Astrocyte of the cerebellum (primary cell): ENCODE data around the gene COPS7B.

Experiments used
- DNase-seq: peaks from one replicate; pipeline ENCODE4 v3.0.0-alpha.2; 2011; ENCODE audit warnings: low read depth
- H3K4me3 ChIP-seq: 2 replicates; pipeline ENCODE4 v1.5.1; 2011; ENCODE audit warnings: mild to moderate bottlenecking, low read depth, low read length, moderate library complexity
- in situ Hi-C: cut with HindIII; loops from 2 replicates; pipeline ENCODE4 v1.10.0; 2017; ENCODE audit warnings: low sequenced_read_pairs
- TF ChIP-seq, protein P1 (sequence below): IDR thresholded peaks from 2 replicates; pipeline ENCODE4 v1.5.1; 2012; ENCODE audit warnings: low read length, low read depth, moderate library complexity, mild to moderate bottlenecking; ENCODE audit errors: missing control alignments

Gene COPS7B

DNA sequence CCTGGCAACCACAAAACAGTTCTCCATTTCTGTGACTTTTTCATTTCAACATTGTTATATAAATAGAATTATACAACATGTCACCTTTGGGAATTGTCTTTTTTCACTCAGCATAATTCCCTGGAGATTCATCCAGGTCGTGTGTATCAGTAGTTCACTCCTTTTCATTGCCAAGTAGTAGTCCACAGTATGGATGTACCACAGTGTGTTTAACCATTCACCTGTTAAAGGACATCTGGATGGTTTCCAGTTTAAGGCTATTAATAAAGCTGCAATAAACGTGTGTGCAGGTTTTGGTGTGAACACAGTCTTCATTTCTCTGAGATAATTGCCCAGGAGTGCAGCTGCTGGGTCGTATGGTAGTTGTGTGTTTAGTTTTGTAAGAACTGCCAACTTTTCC lies 35.7 kb downstream of the COPS7B start:
- no peak overlapping the region for H3K4me3 ChIP-seq
- no peak for DNase-seq
- in situ Hi-C loops: no loop called here
- TF ChIP-seq, protein P1, sequence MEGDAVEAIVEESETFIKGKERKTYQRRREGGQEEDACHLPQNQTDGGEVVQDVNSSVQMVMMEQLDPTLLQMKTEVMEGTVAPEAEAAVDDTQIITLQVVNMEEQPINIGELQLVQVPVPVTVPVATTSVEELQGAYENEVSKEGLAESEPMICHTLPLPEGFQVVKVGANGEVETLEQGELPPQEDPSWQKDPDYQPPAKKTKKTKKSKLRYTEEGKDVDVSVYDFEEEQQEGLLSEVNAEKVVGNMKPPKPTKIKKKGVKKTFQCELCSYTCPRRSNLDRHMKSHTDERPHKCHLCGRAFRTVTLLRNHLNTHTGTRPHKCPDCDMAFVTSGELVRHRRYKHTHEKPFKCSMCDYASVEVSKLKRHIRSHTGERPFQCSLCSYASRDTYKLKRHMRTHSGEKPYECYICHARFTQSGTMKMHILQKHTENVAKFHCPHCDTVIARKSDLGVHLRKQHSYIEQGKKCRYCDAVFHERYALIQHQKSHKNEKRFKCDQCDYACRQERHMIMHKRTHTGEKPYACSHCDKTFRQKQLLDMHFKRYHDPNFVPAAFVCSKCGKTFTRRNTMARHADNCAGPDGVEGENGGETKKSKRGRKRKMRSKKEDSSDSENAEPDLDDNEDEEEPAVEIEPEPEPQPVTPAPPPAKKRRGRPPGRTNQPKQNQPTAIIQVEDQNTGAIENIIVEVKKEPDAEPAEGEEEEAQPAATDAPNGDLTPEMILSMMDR: no peak

- H3K4me3 ChIP-seq: no peak overlapping the region
- in situ Hi-C loops: no loop called here
- TF ChIP-seq, protein P1: no peak
- no peak for DNase-seq
Observed at GRCh38 chr2:231853105-231853504, 66.9 kb downstream of the COPS7B start.

DNA sequence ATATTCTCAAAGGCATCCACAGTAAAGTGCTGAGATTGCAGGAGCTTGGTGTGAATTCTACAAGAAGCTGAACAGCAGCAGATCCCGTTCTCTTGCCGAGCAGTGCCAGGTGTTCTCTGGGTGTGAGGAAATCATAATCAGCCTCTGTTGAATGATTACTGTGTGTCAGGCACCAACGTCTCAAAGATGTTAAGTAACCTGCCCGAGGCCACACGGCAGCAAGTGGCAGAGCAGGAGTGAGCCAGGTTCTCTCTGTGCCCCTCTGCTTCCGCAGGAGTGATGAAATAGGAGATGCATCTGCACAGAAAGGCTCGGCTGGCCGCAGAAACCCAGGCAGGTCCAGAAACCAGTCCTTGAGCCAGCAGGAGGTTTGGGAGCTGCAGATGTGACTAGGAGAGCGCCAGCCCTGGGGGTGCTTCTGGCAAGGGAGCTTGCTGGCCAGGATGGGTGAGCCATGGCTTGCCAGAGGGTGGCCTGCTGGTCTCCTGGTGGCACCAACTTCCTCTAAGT lies 68.4 kb downstream of the COPS7B start:
- H3K4me3 ChIP-seq: no peak overlapping the region
- DNase-seq: no peak
- in situ Hi-C loops: no loop called here
- TF ChIP-seq, protein P1: no peak

DNA sequence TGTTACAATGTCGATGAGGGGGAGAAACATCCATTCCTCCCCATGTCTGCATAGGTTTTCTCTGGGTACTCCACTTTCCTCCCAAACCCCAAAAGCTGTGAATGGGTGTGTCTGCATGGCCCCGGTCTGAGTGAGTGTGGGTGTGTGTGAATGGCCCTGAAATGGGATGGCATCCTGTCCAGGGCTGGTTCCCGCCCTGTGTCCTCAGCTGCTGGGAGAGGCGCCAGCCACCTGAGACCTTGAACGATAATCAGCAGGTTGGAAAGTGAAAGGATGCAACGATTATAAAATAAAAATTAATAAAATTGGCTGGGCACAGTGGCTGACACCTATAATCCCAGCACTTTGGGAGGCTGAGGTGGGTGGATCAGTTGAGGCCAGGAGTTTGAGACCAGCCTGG lies 70.7 kb downstream of the COPS7B start:
- in situ Hi-C loops: no loop called here
- DNase-seq: no peak
- TF ChIP-seq, protein P1: no peak
- H3K4me3 ChIP-seq: no peak overlapping the region
